Stimulated activated CD4-positive, alpha-beta T cell treated with anti-CD3 and anti-CD28 coated beads, Interleukin-1b, Interleukin-23, amount 100 ng/mL, for 4 hours (primary cell): ENCODE results near the gene NCAM2.

Source experiments
- DNase-seq, 2 donors: peaks; one replicate each; pipeline ENCODE4 v3.0.0-alpha.2; 2020; ENCODE audit warnings: low read depth in 2 of 2

The NCAM2 gene

DNA sequence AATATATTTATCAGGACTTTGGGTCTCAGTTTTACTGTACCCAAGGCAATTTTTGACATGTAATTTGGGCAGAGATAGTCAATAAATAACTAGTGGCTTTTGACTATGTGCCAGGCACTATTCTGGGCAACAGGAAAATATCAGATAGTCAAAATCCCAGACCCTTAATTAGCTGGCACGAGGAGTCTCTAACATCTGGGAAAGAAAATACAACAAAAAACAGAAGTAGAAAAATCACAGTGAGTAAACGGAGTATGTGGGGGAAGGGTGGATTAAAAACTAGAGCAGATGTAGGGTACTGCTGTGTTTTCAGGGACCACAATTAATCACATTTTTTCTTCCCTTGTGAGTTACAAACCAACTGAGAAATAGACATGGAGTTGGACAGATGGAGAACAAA is 217.8 kb downstream of the NCAM2 start:
- no peak for DNase-seq

DNA sequence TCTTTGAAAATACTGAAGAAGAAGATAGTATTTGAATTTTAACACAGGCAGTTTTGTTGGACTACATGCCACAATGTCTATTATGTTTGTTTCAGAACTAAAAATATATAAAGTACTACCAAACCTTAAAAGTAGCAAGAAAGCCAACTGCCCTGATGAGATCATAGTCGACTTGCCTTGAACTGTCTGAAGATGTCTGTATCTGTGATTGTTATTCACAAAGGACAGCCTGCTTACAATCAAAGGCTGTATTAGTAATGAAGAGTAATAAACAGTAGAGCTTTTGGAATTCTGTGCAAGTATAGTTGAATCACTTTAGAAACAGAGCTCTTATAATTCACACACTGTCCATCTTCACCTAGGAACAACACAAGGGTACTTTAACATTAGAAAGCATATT is 228.3 kb downstream of the NCAM2 start:
- no peak for DNase-seq

DNA sequence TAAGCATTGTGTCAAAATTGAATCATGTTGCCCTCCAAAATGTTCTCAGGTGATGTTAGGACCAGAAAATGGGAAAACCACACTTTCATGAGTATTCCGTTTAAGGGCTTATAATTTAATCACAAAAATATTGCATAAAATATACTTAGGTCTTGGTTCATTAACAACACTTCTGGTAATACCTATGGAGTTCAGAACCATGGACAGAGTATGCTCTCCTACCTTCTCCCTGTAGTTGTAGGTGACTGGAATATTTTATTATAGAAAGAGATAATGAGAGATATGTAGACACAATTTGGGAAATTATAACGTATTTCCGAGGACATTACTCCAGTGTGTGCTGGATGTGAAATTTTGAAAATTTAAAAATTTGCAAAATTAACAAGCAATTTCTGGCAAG is 232.5 kb downstream of the NCAM2 start:
- DNase-seq = no peak

DNA sequence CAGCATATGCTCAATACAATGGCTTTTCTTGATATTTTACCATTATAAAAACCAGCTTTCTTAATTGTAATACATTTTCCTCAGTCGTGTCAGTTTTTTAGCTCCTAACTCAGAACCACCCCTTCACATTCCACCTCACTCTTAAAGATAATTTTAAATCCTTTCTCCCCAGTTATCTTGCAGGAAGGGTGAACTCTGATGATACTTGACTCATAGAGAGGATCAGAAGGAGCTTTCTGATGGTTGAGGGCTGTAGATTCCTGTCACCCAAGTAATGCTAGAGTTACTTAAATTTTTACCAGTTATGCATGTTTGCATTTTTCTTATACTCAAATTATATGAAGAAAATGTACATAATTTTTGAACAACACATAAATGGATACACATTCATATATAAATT is 233.7 kb downstream of the NCAM2 start:
- no peak for DNase-seq

DNA sequence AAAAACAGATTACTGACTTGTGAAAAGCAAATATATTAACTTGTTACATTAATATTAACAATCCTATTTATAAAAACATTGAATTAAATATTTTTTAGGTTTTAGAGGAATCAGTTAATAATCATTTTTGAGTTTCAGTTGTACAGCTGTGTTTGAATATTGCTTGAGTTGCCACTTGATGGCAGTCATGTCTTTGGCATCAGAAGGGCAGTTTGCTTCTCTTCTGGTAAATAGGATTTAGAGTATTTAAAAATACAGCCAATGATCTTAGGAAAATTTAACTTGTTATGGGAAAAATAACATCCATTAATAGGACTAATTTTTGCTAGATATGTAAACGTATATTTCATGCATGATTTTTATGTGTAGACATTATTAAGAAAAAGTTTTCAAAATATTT is 234.1 kb downstream of the NCAM2 start:
- no peak for DNase-seq

DNA sequence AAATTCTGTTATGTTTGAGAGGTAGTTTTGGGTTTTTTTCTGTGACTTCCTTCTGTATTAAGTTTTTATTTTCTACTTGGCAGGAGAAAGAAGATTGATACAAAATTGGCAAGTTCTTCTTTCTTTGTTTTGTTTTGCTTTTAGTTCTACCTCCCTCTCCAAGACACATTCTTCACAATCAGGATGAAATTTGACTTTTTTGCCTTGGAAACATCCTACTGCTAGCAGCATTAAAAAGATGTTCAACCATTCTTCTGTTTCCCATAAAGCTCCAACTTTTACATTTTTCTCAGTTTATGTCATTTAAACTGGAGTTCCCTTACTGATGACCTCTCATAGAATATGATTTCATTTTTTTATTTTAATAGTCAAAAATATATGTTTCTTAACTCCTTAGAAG is 234.8 kb downstream of the NCAM2 start:
- no peak for DNase-seq

DNA sequence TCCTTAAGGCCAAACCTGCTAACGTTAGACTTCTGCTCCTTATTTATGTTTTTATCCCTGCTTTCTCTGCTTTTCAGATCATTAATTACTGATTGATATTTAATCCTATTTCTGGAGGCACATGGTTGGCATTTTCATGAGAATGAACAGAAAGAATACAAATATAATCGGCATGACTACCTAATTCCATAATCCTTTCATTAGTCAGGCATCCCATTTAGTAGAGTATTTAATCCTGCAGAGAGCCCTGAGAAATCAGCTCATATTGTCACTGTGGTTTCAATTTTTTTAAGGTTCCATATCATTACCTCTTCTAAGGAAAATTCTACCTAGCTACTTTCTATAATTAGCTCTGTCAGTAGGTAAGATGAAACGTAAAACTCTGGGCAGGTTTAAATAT is 238.8 kb downstream of the NCAM2 start:
- DNase-seq = no peak

DNA sequence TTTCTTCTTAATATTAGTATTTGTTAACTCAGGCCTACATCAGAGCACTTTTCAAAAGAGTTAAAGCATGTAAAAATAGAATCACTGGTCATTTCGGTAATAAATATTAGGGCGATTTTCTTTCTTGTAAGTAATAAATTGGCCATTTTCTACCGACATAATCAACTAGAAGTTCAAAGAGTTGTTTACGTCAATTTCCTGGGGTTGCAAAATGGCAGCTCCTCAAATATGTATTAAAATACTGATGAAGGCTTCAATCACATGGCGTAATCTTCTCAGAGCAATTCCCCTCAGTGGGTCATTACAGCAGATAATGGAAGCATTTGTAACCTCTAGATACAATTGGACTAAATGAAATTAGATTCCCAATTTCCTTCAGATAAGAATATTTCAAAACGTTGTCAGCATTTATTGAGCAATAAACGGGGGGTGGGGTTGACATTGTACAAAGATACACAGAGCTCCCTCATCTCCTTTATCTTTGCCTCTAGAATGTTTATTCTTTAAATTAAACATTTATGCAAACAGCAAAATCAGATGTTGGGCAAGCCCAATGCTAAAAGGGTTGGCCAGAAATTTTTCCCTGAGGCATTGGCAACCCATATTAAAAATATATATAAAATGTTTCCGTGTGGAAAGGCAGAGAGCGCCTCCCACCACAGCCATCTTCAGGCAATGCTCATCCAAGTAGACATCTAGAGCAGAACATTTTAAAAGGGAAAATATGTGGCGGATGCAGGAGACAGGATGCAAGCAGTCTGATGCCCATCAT is 240.6 kb downstream of the NCAM2 start:
- DNase-seq = no peak

DNA sequence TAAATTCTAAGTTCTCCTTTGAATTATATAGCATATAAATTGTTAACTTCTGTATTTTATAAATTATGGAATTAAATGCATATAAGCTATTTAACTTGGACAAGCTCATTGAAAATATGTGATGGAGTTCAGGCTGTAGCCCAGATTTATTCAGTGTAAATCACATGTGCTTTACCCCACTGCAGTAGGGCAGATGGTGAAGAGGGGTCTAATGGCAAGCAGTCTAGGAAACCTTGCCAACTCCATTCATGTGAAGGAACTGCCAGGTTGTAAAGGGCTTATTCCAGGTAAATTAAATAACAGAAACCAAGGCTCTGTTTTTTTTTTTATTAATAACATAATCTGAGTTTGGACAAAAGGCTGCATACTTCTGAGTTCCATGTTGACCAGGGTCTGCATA is 243.2 kb downstream of the NCAM2 start:
- DNase-seq = no peak

DNA sequence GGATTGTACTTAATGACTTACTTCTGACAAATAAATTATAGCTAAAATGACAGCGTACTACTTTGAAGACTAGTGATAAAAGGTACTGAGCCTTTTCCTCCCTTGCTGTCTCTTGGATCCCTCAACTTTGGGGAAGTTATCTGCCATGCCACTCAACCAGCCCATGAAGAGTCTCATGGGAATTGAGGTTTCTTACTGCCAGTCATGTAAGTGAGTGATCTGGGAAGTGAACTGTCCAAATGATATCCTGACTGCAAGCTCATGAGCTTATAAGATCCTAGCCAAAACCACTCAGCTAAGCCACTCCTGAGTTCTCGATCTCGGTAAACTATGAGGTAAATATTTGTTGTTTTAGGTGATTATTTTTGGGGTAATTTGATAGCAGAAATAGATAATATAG is 247.8 kb downstream of the NCAM2 start:
- no peak for DNase-seq

DNA sequence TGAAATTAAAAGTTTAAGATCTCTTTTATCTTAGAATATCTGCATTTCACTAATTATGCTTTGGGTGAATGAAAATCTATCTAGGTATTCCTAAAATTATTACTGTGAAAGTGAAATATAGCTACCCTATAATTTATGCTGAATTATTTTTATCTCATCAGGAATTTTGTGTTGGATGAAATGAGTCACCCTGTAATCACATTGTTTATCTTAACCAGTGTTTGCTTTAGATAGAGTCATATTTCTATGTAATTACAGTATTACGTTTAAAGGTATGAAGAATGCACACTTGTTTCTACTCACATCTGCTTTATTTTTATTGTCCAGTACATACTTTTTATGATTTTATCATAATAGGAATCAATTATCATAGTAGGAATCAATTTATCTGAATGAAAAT is 249.2 kb downstream of the NCAM2 start:
- DNase-seq = no peak

DNA sequence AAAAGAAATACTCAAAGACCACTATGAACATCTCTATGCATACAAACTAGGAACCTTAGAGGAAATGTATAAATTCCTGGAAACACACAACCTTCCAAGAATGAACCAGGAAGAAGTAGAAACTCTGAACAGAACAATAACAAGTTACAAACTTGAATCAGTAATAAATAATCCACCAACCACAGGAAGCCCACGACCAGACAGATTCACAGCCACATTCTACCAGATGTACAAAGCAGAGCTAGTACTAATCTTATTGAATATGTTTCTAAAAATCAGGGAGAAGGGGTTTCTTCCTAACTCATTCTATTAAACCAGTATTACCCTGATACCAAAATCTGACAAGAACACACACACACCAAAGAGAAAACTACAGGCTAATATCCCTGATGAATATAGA is 263.8 kb downstream of the NCAM2 start:
- DNase-seq = no peak

DNA sequence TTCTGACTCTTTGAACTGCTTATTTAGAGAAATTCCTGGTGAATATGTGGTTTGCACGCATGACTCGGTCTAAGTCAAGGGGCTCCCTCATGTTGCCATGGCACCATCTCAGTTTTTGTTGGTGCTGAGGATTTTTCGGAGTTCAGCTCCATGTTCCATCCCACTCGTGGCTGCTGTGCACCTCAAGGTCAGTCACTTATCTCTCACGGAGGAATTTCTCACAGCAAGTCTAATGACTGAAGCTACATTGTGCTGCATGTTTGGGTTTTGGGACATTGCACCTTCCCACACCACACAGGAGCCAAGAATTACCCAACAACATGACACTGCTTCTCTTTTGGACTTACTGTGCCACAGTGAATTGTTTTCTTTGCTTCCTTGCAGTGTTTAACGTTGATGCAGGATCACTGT is 269.9 kb downstream of the NCAM2 start:
- DNase-seq = no peak

DNA sequence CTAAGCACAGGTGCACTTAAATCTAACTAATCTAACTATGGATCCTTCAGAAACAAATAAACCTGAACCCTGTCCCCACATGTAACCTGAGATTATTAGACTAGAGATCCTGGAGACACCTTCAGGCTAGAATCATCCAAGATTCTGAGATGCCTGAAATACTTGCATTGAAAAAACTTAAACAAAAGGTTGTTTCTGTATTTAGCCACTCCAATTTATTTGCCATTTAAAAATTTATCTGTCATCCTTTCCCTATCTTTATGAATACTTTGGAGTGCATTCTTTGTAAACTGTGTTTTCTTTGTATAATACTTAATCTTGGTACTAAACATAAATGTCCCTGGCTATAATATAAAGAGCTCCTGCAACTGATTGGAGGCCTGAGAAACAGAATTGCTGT is 270.7 kb downstream of the NCAM2 start:
- no peak for DNase-seq

DNA sequence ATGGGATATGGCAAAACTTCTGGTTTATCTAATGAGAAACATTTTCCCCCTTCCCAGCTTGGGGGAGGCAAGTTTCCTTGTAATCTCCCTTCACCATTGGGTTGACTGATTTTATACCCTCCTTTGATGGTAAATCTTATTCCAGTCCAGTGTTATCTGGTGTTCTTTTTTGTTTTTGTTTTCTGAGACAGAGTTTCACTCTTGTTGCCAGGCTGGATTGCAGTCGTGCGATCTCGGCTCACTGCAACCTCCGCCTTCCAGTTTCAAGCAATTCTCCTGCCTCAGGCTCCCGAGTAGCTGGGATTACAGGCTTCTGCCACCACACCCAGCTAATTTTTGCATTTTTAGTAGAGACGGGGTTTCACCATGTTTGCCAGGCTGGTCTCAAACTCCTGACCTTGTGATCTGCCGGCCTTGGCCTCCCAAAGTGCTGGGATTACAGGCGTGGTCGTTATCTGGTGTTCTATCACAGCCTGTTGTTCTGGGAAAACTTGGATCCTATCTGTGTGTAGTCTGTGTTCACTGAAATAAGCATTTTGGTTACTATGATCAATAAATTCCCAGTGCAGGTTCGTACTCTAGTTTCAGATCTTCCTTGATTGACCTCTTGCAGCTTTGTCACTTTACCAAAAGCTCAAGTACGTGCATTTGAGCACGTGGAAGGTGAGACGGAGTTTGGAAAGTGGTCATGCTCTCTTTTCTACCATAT is 281.1 kb downstream of the NCAM2 start:
- DNase-seq = no peak

DNA sequence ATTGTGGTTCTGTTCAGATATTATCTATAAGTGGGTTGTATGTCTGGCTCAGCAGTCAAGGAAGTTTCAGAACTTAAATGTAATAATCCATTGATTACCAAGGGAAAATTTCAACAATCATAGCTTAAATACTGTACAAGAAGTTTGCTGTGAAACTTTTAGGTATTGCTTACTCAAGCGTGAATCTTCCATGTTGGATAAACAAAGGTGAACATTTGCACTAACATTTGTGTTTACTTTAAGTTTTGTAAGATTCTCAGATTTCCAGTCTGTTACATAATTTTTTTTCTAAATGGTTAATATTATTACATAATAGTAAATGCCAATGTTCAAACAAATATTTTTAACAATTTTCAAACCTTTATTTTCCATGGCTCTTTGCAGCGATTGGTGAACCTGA is 285.6 kb downstream of the NCAM2 start:
- no peak for DNase-seq

DNA sequence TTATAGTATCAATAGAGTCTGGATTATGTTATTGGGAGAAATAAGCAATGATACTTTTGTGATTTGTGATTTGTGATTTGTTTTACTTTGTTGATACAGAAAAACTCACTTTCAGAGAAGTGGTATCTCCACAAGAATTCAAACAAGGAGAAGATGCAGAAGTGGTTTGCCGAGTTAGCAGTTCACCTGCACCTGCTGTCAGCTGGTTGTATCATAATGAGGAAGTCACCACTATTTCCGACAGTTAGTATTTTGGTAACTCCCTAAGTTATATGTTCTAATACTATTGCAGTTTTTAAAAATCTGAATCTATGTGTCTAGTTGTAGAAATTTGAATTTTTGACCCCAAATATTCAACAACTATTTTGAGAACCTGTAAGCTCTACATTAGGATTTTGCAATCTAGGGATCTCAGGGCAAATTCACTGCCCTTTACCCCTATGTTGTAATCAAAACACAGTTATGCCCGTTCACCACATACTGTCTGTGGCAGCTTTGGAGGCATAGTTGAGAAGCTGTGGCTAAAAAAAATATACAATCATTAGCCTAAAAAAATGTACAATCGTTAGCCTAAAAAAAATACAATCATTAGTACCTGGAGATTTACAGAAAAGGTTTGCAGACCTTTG is 288.1 kb downstream of the NCAM2 start:
- DNase-seq = no peak

DNA sequence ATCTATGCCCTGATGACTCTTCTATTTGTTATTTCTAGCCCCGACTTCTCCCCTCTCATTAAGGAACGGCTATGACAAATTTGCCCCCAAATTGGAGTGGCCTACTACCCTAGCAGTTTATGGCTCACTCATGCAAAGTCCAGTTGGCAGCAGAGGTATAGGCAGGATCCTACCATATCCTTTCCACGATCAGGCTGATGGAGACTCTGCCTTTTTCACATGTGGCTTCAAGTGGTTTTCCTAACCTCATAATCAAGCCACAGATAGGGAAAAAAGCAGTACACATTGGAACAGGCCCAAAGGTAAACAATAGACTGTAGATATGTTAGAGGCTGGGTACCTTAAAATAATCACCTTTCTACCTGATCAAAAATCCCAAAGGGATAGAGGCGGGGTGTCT is 292.5 kb downstream of the NCAM2 start:
- no peak for DNase-seq

DNA sequence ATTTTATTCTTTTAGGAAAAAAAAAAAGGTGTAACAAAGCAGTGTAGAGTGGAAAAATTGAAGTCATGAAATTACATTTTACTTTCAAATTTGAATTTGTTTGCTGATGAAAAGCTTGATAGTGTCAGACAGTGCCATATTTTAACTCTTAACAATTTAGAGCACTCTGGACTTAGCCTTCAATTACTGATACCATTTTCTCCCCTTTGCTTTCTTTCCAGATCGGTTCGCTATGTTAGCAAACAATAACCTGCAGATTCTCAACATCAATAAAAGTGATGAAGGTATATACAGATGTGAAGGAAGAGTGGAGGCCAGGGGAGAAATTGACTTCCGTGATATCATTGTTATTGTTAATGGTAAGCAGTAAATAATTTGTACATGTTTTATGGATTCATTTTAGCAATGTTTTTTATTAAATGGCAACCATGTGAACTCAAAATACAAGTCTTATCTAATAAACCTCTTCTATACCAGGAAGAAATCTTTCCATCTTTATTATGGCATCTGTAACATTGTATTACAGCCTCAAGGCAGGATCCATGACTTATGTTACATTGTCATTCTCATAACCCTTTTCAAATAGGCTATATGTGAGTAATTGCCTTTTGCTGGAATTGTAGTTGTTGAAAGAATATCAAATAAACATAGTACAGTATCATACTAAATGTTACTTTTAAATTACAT is 293.8 kb downstream of the NCAM2 start:
- no peak for DNase-seq

DNA sequence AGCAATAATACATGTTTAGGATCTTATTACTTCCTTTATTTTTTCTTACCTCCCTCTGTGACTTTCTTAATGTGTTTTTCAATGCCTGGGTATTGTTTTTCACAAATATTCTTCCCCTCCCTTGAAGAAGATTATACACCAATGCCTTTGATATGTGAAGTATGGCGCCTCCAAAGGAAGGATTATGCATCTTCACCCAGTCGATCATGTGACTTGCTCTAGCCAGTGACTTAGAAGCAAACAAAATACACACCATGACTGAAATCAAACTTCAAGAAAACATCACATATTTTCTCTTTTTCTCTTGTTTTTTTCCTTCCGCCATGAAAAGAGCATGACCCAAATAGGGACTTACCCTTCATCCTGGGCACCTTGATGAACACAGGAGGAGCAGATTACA is 297.1 kb downstream of the NCAM2 start:
- no peak for DNase-seq

DNA sequence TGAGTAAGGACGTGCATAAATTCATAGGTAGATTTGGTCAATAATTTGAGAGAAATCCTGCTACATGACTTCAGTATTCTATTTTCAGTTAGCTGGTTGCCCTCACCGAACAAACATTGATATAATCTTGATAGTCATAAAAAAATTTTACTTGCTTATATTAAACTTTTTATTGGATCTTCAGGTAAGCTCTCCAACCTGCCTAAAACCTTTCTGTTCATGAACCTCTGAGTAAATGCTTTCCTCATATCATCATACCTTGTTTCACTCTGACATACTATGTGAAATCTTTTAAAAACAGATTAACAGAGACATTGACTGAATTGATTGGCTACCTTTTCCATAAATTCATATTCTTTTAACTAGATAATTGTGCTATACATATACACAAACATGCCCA is 299.0 kb downstream of the NCAM2 start:
- DNase-seq = no peak

DNA sequence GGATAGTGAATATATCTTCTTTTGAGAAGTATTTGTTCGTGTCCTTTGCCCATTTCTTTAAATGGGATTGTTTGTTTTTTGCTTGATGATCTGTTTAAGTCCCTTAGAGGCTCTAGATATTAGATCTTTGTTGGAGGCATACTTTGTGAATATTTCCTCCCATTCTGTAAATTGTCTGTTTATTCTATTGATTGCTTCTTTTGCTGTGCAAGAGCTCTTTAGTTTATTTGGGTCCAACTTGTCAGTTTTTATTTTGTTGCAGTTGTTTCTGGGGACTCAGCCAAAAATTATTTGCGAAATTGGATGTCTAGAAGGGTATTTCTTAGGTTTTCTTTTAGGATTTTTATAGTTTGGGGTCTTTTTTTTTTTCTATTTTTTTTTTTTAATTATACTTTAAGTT is 302.8 kb downstream of the NCAM2 start:
- DNase-seq = no peak

DNA sequence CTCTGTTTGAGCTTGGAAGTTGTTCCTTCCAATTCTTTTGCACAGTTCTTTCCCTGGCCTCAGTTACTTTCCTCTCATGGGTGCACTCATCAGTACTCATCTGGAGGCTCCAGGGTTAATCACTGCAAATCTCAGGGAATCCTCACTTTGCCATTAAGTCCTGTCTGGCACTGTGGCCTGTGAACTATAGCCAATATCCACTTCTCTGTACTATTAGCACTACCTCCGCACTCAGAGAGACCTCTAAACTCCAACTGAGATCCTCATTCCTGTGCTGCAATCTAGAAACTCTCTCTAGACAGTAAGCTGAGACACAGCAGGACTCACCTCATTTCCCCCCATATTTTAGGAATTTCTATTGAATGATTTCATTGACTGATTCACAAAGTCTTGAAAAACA is 311.3 kb downstream of the NCAM2 start:
- no peak for DNase-seq
